IMR-90 (cell line): ENCODE data around the gene STX16. TPM values are rescaled to one million over a fixed set of nuclear protein-coding genes. Genes with fewer than 3 reads are reported as not detected.

Experiments
- ATAC-seq: fragments of 200-7000 bp; cut with Tn5 transposase; 2 replicates; pipeline ENCODE4 v1.9.1; 2020; ENCODE audit warnings: low read depth, mild to moderate bottlenecking, moderate library complexity
- BruUV-seq: library from RNA; stranded (reverse); fragments of 400-500 nt; replicated peaks from 2 replicates; lab custom pipeline; 2021; lab: Mats Ljungman, UMichigan
- CTCF ChIA-PET: fragments of 300-600 bp; formaldehyde crosslinking; extraction: SDS; loops from one replicate; lab custom pipeline; 2021; ENCODE audit warnings: antibody characterized with exemption; lab: Yijun Ruan, JAX
- POLR2A ChIA-PET: fragments of 300-600 bp; sonication (Branson Sonifier 250); formaldehyde crosslinking; loops from one replicate; lab custom pipeline; 2022; ENCODE audit warnings: antibody characterized with exemption; ENCODE audit not compliant: unreplicated experiment; lab: Charles Lee
- DNase-seq: peaks from one replicate; pipeline ENCODE4 v3.0.0; 2013
- H2AFZ ChIP-seq: replicated peaks from 2 replicates; pipeline ENCODE3; 2013; ENCODE audit warnings: low read length, mild to moderate bottlenecking; ENCODE audit not compliant: poor library complexity
- H2AK5ac ChIP-seq: 2 replicates; pipeline ENCODE4 v1.6.1; 2013; ENCODE audit warnings: low read depth, low read length, inconsistent platforms
- H2AK9ac ChIP-seq: replicated peaks from 2 replicates; pipeline ENCODE3; 2013; ENCODE audit warnings: mild to moderate bottlenecking, low read depth, low read length, moderate library complexity; ENCODE audit not compliant: poor library complexity
- H2BK120ac ChIP-seq: 2 replicates; pipeline ENCODE4 v1.6.1; 2013; ENCODE audit warnings: low read depth, low read length, inconsistent platforms
- H2BK15ac ChIP-seq: 3 replicates; pipeline ENCODE4 v1.6.1; 2013; ENCODE audit warnings: low read depth, low read length, inconsistent platforms
- H2BK20ac ChIP-seq: 2 replicates; pipeline ENCODE4 v1.6.1; 2013; ENCODE audit warnings: low read depth, mild to moderate bottlenecking, inconsistent platforms, low read length, moderate library complexity
- H2BK5ac ChIP-seq: 2 replicates; pipeline ENCODE4 v1.6.1; 2013; ENCODE audit warnings: mild to moderate bottlenecking, low read depth, low read length, inconsistent platforms; ENCODE audit not compliant: poor library complexity, severe bottlenecking
- H3K14ac ChIP-seq: replicated peaks from 2 replicates; pipeline ENCODE4 v1.6.1; 2013; ENCODE audit warnings: low read depth, low read length, inconsistent platforms
- H3K18ac ChIP-seq: 2 replicates; pipeline ENCODE4 v1.6.1; 2013; ENCODE audit warnings: low read depth, low read length, control low read depth
- H3K23ac ChIP-seq: 2 replicates; pipeline ENCODE4 v1.6.1; 2013; ENCODE audit warnings: low read depth, low read length, inconsistent platforms
- H3K27ac ChIP-seq: 2 replicates; pipeline ENCODE4 v1.5.1; 2013; ENCODE audit warnings: mild to moderate bottlenecking, control low read depth, low read length; ENCODE audit not compliant: insufficient read depth
- H3K27me3 ChIP-seq: 2 replicates; pipeline ENCODE4 v1.6.1; 2013; ENCODE audit warnings: low read length; ENCODE audit not compliant: control insufficient read depth, insufficient read depth
- H3K36me3 ChIP-seq: 2 replicates; pipeline ENCODE4 v1.6.1; 2013; ENCODE audit warnings: low read length, mixed read lengths; ENCODE audit not compliant: control insufficient read depth, insufficient read depth
- H3K4ac ChIP-seq: 2 replicates; pipeline ENCODE4 v1.6.1; 2013; ENCODE audit warnings: low read depth, low read length, inconsistent platforms
- H3K4me1 ChIP-seq: 2 replicates; pipeline ENCODE4 v1.6.1; 2013; ENCODE audit warnings: low read length, mixed read lengths; ENCODE audit not compliant: control insufficient read depth, insufficient read depth
- H3K4me2 ChIP-seq: 2 replicates; pipeline ENCODE4 v1.6.1; 2013; ENCODE audit warnings: low read depth, mild to moderate bottlenecking, control low read depth, low read length, moderate library complexity
- H3K4me3 ChIP-seq: 2 replicates; pipeline ENCODE4 v1.5.1; 2013; ENCODE audit warnings: low read depth, mild to moderate bottlenecking, control low read depth, low read length, moderate library complexity; ENCODE audit not compliant: insufficient read depth
- H3K56ac ChIP-seq: 2 replicates; pipeline ENCODE4 v1.6.1; 2013; ENCODE audit warnings: low read length, inconsistent platforms; ENCODE audit not compliant: insufficient read depth; ENCODE audit errors: extremely low read depth
- H3K79me1 ChIP-seq, 2 experiments: 2 replicates each; pipeline ENCODE4 v1.6.1; 2013; ENCODE audit warnings: low read length in 2 of 2, inconsistent platforms in 1 of 2, low read depth in 1 of 2
- H3K9ac ChIP-seq: 2 replicates; pipeline ENCODE4 v1.6.1; 2013; ENCODE audit warnings: low read depth, low read length, control low read depth
- H3K9me1 ChIP-seq: 2 replicates; pipeline ENCODE4 v1.6.1; 2013; ENCODE audit warnings: low read length, inconsistent platforms; ENCODE audit not compliant: insufficient read depth
- H3K9me3 ChIP-seq: 2 replicates; pipeline ENCODE4 v1.6.1; 2013; ENCODE audit warnings: low read length; ENCODE audit not compliant: control insufficient read depth, insufficient read depth
- H4K20me1 ChIP-seq: 2 replicates; pipeline ENCODE4 v1.6.1; 2013; ENCODE audit warnings: low read length, inconsistent platforms; ENCODE audit not compliant: insufficient read depth
- H4K5ac ChIP-seq: 2 replicates; pipeline ENCODE4 v1.6.1; 2013; ENCODE audit warnings: mild to moderate bottlenecking, low read depth, low read length, control low read depth
- H4K8ac ChIP-seq, 2 experiments: 2 replicates each; pipeline ENCODE4 v1.6.1; 2013; ENCODE audit warnings: low read depth in 2 of 2, low read length in 2 of 2, control low read depth in 1 of 2, inconsistent platforms in 1 of 2
- H4K91ac ChIP-seq: 2 replicates; pipeline ENCODE4 v1.6.1; 2013; ENCODE audit warnings: low read depth, low read length, inconsistent platforms; ENCODE audit not compliant: insufficient read depth
- MAFK ChIP-seq: IDR thresholded peaks from 2 replicates; pipeline ENCODE4 v1.6.1; 2012; ENCODE audit warnings: low read depth, low read length, improper control_type of control experiment
- MXI1 ChIP-seq: IDR thresholded peaks from 2 replicates; pipeline ENCODE4 v1.6.1; 2012; ENCODE audit warnings: low read depth, mild to moderate bottlenecking, low read length, moderate library complexity, borderline replicate concordance
- NFE2L2 ChIP-seq: fragments of 150-350 bp; IDR thresholded peaks from 2 replicates; pipeline ENCODE4 v1.6.1; 2016; ENCODE audit warnings: low read depth, mild to moderate bottlenecking, low read length
- POLR2A ChIP-seq: IDR thresholded peaks from 2 replicates; pipeline ENCODE4 v1.6.1; 2012; ENCODE audit warnings: mild to moderate bottlenecking, low read depth, low read length
- RCOR1 ChIP-seq: IDR thresholded peaks from 2 replicates; pipeline ENCODE4 v1.6.1; 2012; ENCODE audit warnings: mild to moderate bottlenecking, low read length, improper control_type of control experiment; ENCODE audit not compliant: insufficient replicate concordance
- RFX5 ChIP-seq: IDR thresholded peaks from 2 replicates; pipeline ENCODE4 v1.8.0; 2012; ENCODE audit warnings: low read depth, mild to moderate bottlenecking, low read length, moderate library complexity
- WGBS, 2 experiments: methylation state at CpG; one replicate each; pipeline versions ENCODE4 v1.1.5 to v1.1.7; 2013; ENCODE audit warnings: missing lambda C conversion rate in 2 of 2; ENCODE audit not compliant: insufficient read length in 1 of 2; ENCODE audit errors: extremely low coverage in 2 of 2; 5-methylcytosine and 5-hydroxymethylcytosine counted together
- dilution Hi-C: fragments of 300-500 bp; cut with HindIII; formaldehyde crosslinking; loops from one replicate; pipeline ENCODE4 v1.14.3; 2018; ENCODE audit warnings: low sequenced_read_pairs; ENCODE audit not compliant: unreplicated experiment
- in situ Hi-C: fragments of 300-500 bp; cut with MboI; formaldehyde crosslinking; loops from 3 replicates; pipeline ENCODE4 v1.14.3; 2019; ENCODE audit warnings: low sequenced_read_pairs, inconsistent platforms, mixed read lengths
- intact Hi-C: fragments of 100-400 bp; cut with micrococcal nuclease; formaldehyde crosslinking; loops from 2 replicates; pipeline ENCODE4 v1.10.0; 2022
- polyA plus RNA-seq, 3 experiments: library from polyadenylated mRNA; depleted of rRNA; stranded (reverse); fragments of >200 nt; gene quantifications; 2 replicates each; pipeline ENCODE4 v1.2.3, GENCODE V29; 2012; ENCODE audit warnings: low replicate concordance in 1 of 3
- total RNA-seq: library from RNA; depleted of rRNA; stranded (reverse); fragments of >200 nt; gene quantifications from 2 replicates; pipeline ENCODE4 v1.2.3, GENCODE V29; 2012
- TF ChIP-seq, protein P1 (sequence below): fragments of 150-350 bp; IDR thresholded peaks from 2 replicates; pipeline ENCODE4 v1.6.1; 2017; ENCODE audit warnings: mild to moderate bottlenecking, antibody characterized with exemption, low read length, low read depth

The STX16 gene
- total and polyA plus RNA-seq, 2 of the 4 experiments (the other 2 are of a cell fraction) = 26.9 to 58.2 TPM

DNA sequence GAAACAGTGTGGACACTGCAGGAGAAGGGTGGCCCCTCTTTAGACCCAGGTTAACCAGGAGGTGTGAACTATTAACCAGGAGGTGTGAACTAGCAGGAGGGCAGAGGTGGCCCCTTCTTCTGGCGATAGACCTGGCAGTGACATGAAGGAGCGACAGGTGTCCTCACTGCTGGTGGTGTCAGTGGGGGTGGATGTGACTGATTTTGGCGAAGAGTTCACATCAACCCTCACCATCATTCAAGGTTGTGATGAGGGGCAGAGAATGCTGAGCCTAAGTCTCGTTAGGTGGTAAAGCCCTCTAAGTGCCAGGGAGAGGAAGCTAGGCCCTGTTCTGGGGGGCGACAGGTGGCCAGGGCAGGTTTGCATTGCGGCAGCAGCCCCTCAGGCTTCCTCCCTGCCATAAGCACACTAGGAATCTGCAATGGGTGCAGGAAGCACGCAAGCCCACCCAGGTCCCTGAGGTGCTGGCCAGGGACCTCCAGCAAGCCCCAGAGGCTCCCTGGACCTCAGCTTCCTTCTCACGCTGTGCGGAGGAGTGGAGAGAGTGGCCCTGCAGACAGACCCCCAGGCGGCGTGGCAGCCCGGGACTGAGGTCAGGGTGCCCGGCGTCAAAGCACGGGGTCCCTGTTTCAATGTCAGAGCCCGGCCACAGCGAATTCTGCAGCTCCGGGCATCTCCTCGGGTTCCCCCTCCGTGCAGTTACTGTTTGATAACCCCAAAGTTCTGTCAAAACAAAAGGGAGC is 55.2 kb downstream of the STX16 start:
- Histone ChIP-seq H3K4me2 (no peak overlapping the region), H3K36me3 (peaks cover 17% of the 10 kb centered on the region), H3K14ac (no peak overlapping the region), H2BK5ac (no peak overlapping the region), H3K27me3 (no peaks in the 10 kb centered on the region), H2BK20ac (no peak overlapping the region), H4K8ac (no peak overlapping the region), H3K9ac (no peak overlapping the region), H3K4me3 (no peak overlapping the region), H4K5ac (no peak overlapping the region), H3K4me1 (no peaks in the 10 kb centered on the region), H2AK5ac (no peak overlapping the region), H3K4ac (no peak overlapping the region), H2BK15ac (no peak overlapping the region), H3K79me1 (no peaks in the 10 kb centered on the region), H2AK9ac (no peak overlapping the region), H2AFZ (no peak overlapping the region), H4K91ac (no peak overlapping the region), H3K18ac (no peak overlapping the region), H3K56ac (no peak overlapping the region), H3K27ac (no peak overlapping the region), H3K9me1 (no peaks in the 10 kb centered on the region), H3K9me3 (no peaks in the 10 kb centered on the region), H4K20me1 (no peaks in the 10 kb centered on the region), H2BK120ac (no peak overlapping the region), H3K23ac (no peak overlapping the region)
- ChIA-PET POLR2A (no interaction called here), CTCF (no interaction called here)
- BruUV-seq = no TSS peak
- no peak for DNase-seq
- intact Hi-C loops = no loop called here
- 67% methylated on average over 9 of the region's 20 CpGs; no CpG with 5 or more reads in 1 of the 2 experiments for WGBS, 2 experiments
- in situ Hi-C loops = no loop called here
- dilution Hi-C loops = no loop called here
- TF ChIP-seq MAFK (no peak), NFE2L2 (no peak), MXI1 (no peak), RFX5 (no peak), RCOR1 (no peak), POLR2A (no peak)
- TF ChIP-seq, protein P1, sequence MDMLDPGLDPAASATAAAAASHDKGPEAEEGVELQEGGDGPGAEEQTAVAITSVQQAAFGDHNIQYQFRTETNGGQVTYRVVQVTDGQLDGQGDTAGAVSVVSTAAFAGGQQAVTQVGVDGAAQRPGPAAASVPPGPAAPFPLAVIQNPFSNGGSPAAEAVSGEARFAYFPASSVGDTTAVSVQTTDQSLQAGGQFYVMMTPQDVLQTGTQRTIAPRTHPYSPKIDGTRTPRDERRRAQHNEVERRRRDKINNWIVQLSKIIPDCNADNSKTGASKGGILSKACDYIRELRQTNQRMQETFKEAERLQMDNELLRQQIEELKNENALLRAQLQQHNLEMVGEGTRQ = no peak
- no peak for ATAC-seq
